Small intestine (tissue), 7 donors: ENCODE measurements around the gene BCR. TPM values are rescaled to one million over a fixed set of nuclear protein-coding genes. Genes with fewer than 3 reads are reported as not detected.

Experiments
- DNase-seq, 2 donors: peaks; one replicate each; pipeline versions ENCODE4 v3.0.0 to v3.0.0-alpha.2; 2013
- FAIRE-seq: peaks from 2 replicates; lab custom pipeline; 2012; peaks lifted over from hg19 to GRCh38; lab: Jason Lieb, UNC
- H3K27ac ChIP-seq, 3 donors: one replicate each; pipeline ENCODE4 v1.5.1; 2013; ENCODE audit warnings: low read length in 2 of 3, mild to moderate bottlenecking in 2 of 3, control low read depth in 1 of 3, inconsistent platforms in 1 of 3, low read depth in 1 of 3, moderate library complexity in 1 of 3
- H3K27me3 ChIP-seq, 3 donors: one replicate each; pipeline ENCODE4 v1.6.1; 2013; ENCODE audit warnings: low read length in 3 of 3, inconsistent platforms in 1 of 3; ENCODE audit not compliant: control insufficient read depth in 3 of 3, insufficient read depth in 3 of 3
- H3K36me3 ChIP-seq, 3 donors: one replicate each; pipeline ENCODE4 v1.6.1; 2013; ENCODE audit warnings: low read length in 3 of 3, inconsistent platforms in 1 of 3, low read depth in 1 of 3, mild to moderate bottlenecking in 1 of 3, moderate library complexity in 1 of 3; ENCODE audit not compliant: control insufficient read depth in 3 of 3, insufficient read depth in 2 of 3
- H3K4me1 ChIP-seq, 3 donors: one replicate each; pipeline ENCODE4 v1.6.1; 2013; ENCODE audit warnings: low read length in 2 of 3, inconsistent platforms in 1 of 3, low read depth in 1 of 3, mild to moderate bottlenecking in 1 of 3, moderate library complexity in 1 of 3; ENCODE audit not compliant: control insufficient read depth in 3 of 3, insufficient read depth in 2 of 3
- H3K4me3 ChIP-seq, 3 donors: one replicate each; pipeline ENCODE4 v1.5.1; 2013; ENCODE audit warnings: low read length in 3 of 3, control low read depth in 1 of 3, inconsistent platforms in 1 of 3, low read depth in 1 of 3, mild to moderate bottlenecking in 1 of 3, moderate library complexity in 1 of 3
- H3K9me3 ChIP-seq, 2 donors: one replicate each; pipeline ENCODE4 v1.6.1; 2013; ENCODE audit warnings: low read depth in 1 of 2, low read length in 1 of 2; ENCODE audit not compliant: control insufficient read depth in 2 of 2, insufficient read depth in 1 of 2
- WGBS, 3 donors: extraction: QIAGEN DNeasy Blood & Tissue Kit; methylation state at CpG; one replicate each; pipeline ENCODE4 v1.1.7; 2013; 5-methylcytosine and 5-hydroxymethylcytosine counted together
- polyA plus RNA-seq, 4 donors: library from polyadenylated mRNA; stranded (reverse) in 3 of 4; unstranded in 1 of 4; fragments of 200-250 nt in 3 of 4; fragments of 120-200 nt in 1 of 4; gene quantifications; one replicate each; pipeline versions ENCODE4 v1.2.1 to v1.2.3, GENCODE V29; 2013
- donor health status: healthy with polysubstance abuse.
- donor health status: control.
- donor health status: control.
- donor health status: Bipolar disorder and iron deficiency.
- donor health status: healthy.

Gene BCR
- polyA plus RNA-seq, 4 donors: 8.9 to 27.9 (median 19.7) TPM

DNA sequence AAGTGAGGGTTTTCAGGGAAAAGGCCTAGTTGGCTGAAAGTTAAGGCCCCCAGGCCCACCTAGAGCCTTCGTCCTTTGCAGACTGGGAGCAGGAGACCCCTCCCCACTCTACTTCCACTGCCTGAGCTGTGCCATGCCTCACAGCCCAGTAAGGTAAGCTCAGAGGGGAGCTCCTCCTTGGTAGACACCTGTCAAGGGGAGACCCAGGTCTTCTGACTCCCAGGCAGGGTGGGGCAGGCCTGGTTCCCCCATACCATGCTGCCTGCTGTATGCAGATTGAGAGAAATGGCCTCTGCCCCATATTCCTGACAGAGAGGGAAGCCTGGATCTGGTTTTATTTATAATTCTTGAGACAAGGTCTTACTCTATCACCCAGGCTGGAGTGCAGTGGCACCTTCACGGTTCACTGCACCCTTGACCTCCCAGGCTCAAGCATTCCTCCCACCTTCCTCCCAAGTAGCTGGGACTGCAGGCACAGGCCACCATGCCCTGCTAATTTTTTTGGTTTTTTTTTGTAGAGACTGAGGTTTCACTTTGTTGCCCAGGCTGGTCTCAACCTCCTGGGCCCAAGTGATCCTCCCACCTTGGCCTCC is 34.3 kb upstream of the BCR start:
- no peak for DNase-seq
- WGBS, 3 donors: 77 to 85% (median 82%) methylated on average over 2 of the region's 2 CpGs
- Histone ChIP-seq H3K27ac (peak overlapping the region in 2 of 3 donors; percentile 36 to 56), H3K9me3 (no peaks in the 10 kb centered on the region), H3K4me3 (peak overlapping the region in 1 of 3 donors; percentile 46), H3K27me3 (no peaks in the 10 kb centered on the region), H3K4me1 (peaks cover 3 to 29% (median 4%) of the 10 kb centered on the region in 3 donors), H3K36me3 (no peaks in the 10 kb centered on the region)
- FAIRE-seq: no peak

DNA sequence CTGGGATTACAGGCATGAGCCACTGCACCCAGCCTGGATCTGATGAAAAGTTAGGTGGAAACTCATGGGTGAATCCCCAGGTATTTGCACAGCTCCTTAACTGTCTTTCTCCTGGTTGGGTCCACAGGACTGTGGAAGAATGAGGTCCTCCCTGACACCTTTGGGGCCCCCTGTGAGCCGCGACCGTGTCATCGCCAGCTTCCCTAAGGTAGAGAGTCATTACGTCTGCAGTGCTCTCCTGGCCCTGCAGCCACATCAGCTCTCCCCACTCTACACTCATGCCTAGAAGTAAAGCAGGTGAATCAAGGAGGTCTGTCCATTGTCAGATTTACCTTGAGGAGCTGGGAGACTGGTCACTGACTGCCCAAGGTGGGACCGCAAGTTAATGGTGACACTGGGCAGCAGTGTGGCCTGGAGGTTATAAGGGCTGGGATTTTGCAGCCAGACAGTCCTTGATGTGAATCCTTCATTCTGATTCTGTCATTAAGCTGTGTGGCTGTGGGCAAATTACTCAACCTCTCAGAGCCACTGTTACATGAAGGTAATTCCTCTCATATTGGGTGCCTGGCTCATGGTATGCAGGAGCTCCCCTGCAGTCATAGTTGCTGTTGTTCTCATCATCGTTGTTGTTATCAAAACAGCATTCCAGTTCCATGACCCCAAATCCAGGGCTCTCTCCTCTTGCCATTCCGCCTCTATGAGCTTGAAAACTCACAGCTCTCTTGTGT is 33.7 kb upstream of the BCR start:
- Histone ChIP-seq H3K36me3 (peaks cover 0 to 3% (median 0%) of the 10 kb centered on the region in 3 donors), H3K4me1 (peaks cover 3 to 24% (median 4%) of the 10 kb centered on the region in 3 donors), H3K4me3 (no peak overlapping the region), H3K9me3 (no peaks in the 10 kb centered on the region), H3K27me3 (no peaks in the 10 kb centered on the region), H3K27ac (no peak overlapping the region)
- WGBS, 3 donors: 75 to 77% (median 77%) methylated on average over 8 of the region's 8 CpGs
- FAIRE-seq (no peak), DNase-seq (no peak)

DNA sequence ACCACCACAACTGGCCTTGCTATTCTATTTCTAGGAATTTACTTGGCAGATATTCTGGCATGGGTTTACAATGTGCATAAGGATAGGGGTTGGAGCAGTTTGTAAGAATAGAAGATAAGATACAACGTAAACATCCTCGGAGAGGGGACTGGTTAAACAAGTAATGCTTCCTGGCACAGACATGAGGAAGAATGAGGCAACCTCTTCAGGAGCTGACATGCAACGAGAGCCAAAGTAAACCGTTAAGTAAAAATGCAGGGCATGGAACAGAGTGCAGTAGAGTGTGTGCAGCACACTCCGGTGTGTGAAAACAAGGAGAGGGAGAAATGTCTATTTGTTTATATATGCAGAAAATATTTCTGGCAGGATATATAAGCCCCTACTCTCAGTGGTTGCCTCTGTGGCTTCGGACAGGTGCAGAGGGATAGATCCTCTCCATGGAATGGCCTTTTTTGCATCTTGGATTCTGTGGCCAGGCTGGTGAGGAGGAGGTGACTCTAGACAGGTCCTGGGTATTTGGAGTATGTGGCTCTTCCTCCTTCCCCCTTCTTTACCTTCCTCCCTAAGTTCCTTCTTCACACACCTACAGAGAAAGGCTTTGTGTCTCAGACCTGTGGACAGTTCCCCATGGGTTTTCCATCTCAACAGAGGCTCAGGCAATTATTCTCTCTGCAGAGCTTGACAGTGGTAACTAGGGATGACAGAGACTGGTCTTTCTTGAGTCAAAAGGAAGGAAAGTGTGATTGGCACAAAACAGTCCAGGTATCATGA is 32.5 kb upstream of the BCR start:
- FAIRE-seq (no peak), DNase-seq (peak in 1 of 2 donors; percentile 36)
- peaks cover 3 to 16% (median 4%) of the 10 kb centered on the region in 3 donors for H3K4me1 ChIP-seq
- peaks cover 0 to 5% (median 0%) of the 10 kb centered on the region in 3 donors for H3K36me3 ChIP-seq
- WGBS, 3 donors: 13 to 33% (median 25%) methylated on average over 6 of the region's 6 CpGs
- no peaks in the 10 kb centered on the region for H3K27me3 ChIP-seq
- no peak overlapping the region for H3K4me3 ChIP-seq
- no peaks in the 10 kb centered on the region for H3K9me3 ChIP-seq
- no peak overlapping the region for H3K27ac ChIP-seq

DNA sequence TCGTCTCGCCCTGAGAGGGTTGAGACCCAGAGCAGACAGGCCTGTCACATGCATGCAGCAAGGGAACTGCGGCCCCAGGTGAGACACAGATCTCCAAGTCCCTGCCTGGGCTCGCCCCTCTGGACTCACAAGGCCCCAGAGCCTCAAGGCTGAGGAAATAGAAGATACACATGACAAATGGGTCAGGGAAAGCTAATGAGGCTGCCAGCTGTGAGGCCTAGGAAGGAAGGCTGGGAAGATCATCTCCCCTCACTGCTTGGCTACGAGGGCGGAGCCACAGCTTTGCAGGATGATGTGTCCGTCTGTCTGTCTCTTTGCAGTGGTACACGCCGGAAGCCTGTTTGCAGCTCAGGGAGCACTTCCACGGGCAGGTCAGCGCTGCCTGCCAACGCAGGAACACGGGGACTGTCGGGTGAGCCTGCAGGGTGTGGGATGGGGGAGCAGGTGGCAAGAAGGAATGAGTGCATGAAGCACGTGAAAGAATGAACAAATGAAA is 30.5 kb upstream of the BCR start:
- DNase-seq (no peak), FAIRE-seq (no peak)
- Histone ChIP-seq H3K4me3 (no peak overlapping the region), H3K9me3 (no peaks in the 10 kb centered on the region), H3K27ac (no peak overlapping the region), H3K4me1 (peaks cover 0 to 10% (median 3%) of the 10 kb centered on the region in 3 donors), H3K27me3 (no peaks in the 10 kb centered on the region), H3K36me3 (peaks cover 0 to 14% (median 0%) of the 10 kb centered on the region in 3 donors)
- 80 to 88% (median 84%) methylated on average over 15 of the region's 15 CpGs for WGBS, 3 donors

DNA sequence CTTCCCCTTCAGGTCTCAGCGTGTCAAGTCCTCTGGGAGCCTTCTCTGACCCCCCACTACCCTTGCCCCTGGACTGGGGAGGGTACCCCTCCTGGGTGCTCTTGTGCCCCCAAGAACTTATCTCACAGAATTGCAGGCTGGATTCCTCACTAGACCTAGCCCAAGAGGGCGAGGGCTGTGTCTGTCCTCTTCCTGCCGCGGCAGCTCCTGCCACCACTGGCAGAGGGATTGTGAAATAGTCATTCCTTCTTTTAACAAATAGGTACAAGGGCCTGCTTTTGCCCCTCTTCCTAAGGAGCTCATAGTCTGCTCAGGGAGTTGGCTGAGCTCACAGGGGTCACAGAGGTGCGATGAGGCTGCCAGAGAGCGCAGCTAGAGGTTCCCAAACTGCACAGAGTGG is 29.5 kb upstream of the BCR start:
- WGBS, 3 donors: 78 to 89% (median 83%) methylated on average over 6 of the region's 6 CpGs
- Histone ChIP-seq H3K27ac (no peak overlapping the region), H3K4me1 (peaks cover 0 to 3% (median under 1%) of the 10 kb centered on the region in 3 donors), H3K9me3 (no peaks in the 10 kb centered on the region), H3K36me3 (peaks cover 0 to 16% (median 0%) of the 10 kb centered on the region in 3 donors), H3K27me3 (no peaks in the 10 kb centered on the region), H3K4me3 (no peak overlapping the region)
- FAIRE-seq (no peak), DNase-seq (no peak)

DNA sequence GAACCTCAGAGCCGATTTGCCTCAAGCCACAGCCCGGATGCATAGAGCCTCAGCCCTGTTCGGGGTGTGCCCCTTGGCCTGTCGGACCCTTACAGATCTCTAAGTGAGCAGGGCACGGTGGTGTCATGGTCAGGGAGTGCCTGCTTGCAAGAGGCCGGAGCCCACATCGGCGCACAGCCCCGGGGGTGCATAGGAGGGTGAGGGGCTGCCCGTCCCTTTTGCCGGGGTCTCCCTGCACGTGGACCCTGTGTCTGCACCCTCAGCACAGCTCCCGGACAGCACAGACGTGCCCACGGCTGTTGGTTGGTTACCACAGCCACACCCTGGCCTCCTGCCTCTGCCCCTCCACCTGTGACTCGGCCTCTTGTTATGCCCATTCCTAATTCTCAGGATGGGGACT is 28.5 kb upstream of the BCR start:
- Histone ChIP-seq H3K27me3 (no peaks in the 10 kb centered on the region), H3K4me1 (no peaks in the 10 kb centered on the region), H3K27ac (no peak overlapping the region), H3K9me3 (no peaks in the 10 kb centered on the region), H3K4me3 (no peak overlapping the region), H3K36me3 (peaks cover 0 to 20% (median 0%) of the 10 kb centered on the region in 3 donors)
- FAIRE-seq: no peak
- no peak for DNase-seq
- WGBS, 3 donors: 89 to 92% (median 89%) methylated on average over 16 of the region's 16 CpGs

DNA sequence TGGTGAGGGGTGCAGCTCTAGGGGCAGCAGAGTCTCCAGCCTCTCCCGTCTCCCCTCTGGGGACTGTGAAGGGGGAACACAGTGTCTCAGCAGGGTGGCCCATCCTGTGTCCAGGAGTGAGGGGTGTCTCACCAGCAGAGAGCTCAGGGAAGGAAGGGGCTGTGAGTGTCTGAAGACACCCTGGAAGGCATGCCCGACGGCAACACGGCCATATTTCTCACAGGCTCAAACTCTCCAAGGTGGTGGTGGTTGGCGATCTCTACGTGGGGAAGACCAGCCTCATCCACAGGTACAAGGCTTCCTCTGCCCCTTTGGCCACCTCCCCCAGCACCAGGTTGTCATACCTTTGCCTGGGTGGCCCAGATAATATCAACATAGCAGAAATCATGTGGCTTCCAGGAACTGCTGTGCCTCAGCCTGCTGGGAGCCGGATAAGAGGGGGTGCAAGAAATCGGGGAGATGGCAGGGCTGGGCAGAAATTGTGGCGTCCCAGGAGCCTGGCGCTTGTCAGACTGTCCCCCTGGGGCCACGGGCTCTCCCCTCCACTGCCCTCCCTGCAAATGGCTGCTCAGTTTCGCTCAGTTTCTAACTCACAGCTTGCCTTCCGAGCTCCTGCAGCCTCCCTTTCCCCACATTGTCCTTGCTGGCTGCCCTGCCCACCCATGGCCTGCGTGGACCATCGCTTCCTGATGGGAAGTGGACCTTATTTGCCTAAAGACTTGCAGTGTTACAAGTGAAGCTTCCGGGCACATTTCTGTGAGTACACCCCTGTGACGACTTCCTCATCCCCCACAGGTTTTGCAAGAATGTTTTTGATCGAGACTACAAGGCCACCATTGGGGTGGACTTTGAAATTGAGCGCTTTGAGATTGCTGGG is 27.8 kb upstream of the BCR start:
- DNase-seq: no peak
- H3K27ac ChIP-seq: no peak overlapping the region
- H3K4me3 ChIP-seq: no peak overlapping the region
- peaks cover 0 to 20% (median 0%) of the 10 kb centered on the region in 3 donors for H3K36me3 ChIP-seq
- 83 to 87% (median 85%) methylated on average over 19 of the region's 19 CpGs for WGBS, 3 donors
- FAIRE-seq: no peak
- H3K9me3 ChIP-seq: no peaks in the 10 kb centered on the region
- H3K27me3 ChIP-seq: no peaks in the 10 kb centered on the region
- no peaks in the 10 kb centered on the region for H3K4me1 ChIP-seq
